GM19452 (cell line): ENCODE measurements around the gene BRD7.

Experiments used
- ATAC-seq: cut with Tn5 transposase; IDR thresholded peaks from one replicate; pipeline ENCODE4 v1.9.1; 2021; ENCODE audit not compliant: unreplicated experiment

Gene BRD7

DNA sequence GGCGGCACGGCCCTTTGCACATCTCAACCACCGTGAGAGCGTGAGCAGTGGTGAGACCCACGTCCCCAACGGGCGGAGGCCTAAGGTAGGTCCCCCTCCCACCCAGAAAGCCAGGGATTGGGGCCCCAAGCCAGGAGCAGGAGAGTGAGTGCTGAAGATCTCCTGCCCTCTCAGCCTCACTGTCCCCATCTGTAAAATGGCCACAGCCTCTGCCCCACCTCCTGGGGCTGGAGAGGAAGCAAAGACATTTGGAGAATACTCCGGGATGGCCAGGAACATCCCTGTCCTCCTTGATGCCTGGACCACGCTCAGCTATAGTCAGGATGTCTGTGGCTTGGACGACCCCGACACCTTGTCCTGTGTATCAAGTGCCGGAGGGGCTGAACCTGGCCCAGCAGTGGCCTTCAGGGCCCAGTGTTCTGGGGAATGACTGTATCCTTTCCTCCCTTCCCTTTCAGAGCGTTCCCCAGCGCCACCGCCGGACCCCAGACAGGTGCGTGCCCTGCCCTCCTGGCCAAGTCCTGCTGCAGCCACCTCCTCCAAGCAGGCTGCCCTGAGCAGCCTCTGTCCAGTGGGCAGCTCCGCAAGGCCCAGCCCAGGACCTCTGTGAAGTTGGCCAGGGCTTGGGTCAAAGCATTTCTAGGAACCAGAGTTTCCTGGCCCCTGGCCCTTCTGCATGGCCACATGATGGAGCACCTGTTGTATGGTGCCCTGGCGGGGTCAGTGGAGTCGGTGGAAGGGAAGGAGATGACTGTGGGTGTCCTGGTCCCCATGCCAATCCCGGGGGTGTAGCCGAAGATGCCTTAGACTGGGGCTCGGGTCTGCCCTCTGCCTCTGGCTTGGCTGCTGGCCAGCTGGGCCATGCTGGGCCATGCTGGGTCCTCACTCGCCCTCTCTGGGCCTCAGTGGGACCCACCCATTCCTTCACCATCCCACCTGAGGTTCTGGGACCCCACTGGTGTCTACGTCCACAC, 64.0 kb downstream of the BRD7 start:
- ATAC-seq = no peak

DNA sequence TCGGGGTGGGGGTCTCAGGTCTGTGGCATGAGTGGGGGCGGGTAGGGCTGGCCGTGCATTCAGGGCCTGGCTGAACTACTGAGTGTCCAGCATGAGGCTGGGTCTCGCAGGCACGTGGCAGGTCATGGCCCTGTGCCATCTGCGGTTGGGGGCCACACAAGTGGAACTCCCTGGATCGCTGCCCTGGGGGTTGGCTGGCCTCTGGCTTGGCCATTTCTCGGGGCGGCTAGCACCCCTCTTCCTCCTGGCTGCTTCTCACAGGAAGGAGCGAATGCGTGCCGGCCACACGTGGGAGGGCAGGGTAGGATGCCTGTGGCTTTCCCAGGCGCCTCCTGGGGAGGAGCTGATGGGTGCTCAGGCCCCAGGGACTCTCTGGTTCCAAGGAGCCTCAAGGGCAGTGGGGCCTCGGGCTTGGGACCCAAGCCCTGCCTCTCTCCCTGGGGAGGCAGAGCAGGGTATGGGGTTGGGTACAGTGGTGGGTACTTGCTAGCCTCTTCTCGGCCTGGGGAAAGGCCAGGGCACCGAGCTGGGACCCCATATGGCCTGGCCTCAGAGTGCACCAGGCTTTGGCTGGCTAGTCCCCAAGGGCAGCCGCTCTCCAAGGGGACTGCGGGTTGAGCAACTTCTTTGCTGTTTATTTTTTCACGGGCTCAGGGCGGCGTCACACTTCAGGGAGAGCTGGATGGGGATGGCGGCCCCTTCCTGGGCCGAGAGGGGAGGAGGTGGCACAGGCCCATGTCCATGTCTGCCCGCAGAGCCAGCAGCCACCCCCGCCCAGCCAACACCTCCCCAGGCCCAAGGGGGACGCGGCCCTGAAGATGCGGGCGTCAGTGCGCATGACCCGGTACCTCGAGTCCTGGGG, 65.0 kb downstream of the BRD7 start:
- ATAC-seq = no peak

DNA sequence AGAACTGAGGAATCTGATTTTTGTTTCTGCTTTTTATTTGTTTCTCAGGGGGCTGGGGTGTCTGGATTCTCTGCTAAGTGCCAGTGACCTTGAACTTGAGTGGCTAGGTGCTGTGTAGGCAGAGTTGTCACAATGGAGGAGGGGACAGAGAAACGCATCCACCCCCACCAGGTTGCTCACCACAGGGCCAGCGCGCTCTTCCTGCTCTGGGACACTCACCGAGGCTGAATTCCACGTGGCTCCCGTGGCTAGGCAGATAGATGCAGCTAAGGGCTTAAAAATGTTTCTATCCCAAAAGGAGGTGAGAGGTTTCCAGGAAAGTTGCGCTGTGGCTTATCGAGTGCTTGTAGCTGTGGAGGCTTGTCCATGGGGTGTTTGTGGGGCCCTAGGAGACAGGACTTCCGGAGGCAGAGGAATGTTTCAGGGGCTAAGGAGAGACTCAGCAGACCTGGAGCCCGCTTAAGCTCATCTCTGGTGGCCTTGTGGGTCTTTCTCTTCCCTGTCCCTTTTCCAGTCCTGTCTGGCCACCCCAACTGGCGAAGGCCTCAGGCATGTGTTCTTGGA, 65.7 kb downstream of the BRD7 start:
- ATAC-seq = no peak

DNA sequence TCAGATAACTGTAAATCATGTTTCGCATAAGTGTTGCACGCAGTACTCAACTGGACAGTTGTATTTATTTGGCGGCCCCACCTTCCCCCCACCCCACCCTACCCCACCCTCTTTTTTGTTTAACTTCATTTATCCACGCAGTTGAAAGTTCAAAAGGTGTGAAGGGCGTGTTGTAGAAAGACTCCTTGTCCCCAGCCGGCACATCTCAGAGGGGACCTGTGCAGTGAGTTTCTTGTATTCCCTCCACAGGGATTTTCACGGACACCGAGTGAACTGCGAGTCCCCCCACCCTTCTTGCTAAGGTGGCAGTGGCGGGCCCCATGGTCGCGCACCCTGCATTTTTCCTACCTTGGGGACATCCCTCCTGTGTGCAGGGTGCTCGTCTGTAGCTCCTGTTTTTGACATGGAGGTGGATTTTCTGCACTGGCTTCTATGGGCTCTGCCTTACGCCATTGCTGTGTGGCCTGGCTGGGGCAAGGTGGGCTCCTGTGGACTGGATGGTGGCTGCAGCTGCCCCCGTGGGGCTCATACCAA, 66.2 kb downstream of the BRD7 start:
- no peak for ATAC-seq

DNA sequence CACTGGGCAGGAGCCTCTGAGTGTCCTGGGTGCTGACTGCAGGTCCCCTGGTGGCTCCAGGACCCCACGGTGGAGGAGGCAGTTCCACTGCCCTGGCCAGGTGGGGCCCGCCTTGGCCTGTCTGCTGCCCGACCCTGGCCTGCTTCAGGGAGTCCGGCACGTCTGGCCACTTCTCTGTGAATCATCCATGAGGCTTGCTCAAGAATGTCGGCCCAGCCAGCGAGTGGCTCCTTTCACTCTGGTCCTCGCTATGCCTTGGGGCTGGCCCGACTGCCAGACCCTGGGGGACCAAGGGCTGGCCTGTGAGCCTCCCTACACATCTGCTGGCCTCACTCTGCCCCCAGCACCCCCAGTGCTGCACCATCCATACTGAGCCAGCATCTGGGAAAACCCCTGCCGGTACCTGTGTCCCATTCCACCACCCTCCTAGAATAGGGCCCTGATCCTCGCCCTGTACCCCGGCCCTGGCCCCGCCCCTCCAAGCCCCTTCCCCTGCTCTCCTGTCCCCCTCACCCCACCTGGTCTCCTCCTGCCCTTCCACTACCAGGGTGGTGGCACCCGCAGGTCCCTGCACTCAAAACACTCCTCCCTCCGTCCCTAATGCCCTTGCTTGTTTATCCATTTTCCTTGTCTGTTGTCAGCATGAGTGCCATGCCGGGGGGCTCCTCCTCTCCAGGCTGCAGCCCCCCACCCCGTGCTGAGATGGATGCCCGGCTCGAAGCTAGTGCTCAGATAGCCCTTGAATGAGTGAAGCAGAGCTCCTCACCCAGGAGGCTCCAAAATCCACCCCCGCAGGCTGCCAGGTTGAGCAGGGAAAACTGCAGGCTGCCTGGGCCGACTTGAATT, 66.9 kb downstream of the BRD7 start:
- no peak for ATAC-seq

DNA sequence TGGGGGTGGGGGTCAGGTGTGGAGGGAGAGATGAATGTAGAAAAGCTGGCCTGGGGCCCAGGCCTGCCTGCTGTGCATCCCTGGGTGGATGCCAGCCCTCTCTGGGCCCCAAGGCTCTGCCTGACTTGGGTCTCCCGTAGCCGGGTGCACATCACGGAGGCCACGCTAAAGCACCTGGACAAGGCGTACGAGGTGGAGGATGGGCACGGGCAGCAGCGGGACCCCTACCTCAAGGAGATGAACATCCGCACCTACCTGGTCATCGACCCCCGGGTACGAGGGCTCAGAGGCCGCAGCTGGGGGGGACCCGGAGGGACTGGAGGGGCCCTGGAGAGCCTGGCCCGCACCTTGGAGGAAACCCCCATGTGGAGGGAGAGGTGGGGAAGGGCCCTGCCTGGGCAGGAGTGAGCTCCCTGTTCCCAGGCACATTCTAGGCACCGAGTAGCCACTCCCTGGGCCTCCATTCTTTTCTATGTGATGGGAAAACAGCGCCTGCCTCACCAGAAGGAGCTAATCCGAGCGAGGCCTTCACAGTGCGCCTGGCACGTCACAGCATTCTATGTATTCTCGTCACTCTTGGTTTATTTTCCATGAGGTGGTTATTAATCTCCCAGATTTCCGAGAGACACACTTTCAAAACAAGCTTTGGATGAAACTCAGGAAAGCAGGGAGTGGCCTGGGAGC, 67.7 kb downstream of the BRD7 start:
- no peak for ATAC-seq

DNA sequence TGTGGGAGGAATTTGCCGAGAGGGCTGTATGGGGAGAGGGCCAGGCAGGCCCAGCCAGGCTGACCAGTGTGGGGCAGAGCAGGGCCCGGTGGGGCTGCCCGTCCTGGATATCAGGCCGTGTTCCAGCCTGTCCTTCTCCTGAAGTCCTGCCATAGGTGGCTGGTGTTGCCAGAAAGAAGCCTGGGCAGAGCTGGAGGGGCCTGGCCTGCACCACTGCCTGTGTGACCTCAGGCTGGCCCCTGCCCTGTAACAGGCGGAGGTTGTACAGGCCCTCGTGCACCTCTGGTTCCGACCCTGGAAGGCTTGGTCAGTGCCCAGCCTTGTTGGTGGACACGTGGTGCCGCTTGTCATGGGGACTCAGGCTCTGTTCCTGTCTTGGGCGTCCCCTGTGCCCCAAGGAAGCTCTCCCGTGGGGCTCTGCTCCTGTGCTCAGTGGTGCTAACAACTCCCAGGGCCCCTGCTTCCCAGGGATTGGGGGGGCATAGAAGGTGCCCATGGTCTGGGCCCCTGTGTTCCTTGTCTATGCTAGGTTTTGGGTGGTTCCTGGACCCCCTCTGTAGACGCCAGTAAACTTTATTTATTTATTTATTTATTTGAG, 69.2 kb downstream of the BRD7 start:
- ATAC-seq = no peak

DNA sequence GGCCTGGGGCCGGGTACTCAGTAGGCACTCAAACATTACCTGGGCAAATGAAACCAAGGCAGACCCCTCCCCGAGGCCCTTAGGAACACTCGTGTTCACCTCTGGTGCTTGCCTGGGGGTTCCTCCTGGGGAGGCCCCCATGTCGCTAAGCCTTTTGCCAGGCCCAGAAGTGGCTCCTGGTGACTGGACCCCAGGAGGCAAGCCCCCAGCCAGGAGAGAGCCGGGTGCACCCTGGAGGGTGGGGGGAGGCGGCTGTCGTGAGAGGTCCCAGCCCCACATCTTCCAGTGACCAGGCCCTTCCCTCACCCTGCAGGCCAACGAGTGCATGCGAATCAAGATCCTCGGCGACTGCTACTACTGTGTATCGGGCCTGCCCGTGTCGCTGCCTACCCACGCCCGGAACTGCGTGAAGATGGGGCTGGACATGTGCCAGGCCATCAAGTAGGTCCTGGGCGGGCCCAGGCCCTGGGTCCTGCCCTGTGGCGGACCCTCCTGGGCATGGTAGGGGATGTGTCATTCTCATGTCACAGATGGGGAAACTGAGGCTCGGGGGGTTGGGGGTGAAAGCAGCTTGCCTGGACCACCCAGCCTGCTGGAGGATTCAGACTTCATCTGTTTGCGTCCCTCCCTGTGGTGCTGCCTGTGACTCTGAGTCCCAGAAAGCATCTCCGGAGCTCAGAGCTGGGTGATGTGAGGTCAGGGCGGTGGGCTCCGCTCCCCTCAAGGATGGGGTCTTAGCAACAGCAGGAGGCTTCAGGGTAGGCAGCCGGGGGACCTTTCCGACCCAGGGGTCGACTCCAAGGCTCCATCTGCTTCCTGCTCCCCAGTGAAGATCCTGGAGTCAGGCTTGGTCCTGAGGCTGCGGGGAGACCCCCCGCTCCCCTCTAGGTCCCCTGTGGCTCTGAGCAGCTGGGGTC, 69.9 kb downstream of the BRD7 start:
- ATAC-seq = no peak

DNA sequence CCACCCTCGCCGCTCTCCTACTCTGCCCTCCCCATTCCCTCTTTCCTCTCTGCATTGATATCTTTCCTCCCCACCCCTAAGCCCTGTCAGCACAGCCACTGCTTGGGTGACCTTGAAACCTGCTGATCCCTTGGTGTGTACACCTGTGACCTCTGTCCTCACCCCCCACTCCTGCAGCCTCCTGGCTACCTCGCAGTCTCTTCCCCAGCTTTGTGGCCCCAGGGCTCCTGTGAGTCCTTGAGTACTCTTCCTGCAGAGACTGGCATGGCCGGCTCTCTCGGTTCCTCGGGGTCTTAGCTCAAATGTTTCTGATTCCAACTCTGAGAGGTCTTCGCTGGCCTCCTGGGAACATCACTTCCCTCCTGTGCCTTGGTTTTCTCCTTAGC, 70.7 kb downstream of the BRD7 start:
- no peak for ATAC-seq

DNA sequence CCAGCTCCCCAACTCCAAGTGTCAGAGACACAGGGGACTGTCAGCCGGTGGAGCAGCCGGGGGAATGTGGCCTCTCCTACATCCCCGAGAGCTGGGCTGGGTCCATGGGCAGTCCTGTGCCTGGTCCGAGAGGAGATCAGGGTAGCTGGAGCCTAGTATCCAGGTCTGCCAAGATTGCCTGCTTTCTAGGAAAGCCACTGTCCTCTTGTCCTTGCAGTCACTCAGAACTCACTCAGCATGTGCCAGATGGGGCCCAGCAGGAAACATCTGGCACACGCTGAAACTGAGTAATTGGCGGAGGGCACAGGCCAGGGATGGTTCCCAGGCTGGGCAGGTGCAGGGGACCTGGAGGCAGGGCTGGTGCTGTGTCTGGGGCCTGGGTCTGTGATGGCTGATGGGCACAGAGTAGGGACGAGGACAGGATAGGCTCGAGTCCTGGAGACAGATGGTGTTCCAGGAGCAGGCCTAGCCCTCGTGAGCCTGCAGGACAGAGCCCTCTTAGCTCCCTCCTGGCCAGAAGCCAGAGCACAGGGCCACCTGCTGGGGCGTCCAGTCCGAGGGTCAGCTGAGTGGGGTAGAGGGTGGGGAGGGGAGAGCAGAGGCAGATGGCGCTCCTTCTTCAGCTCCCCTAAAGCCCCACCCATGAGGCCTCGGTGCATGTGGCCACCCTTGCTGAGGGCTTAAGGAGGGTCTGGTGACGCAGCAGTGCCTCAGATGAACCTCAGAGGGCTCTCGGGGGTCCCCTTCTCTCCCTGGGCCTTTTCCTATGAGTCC, 71.3 kb downstream of the BRD7 start:
- ATAC-seq = no peak

DNA sequence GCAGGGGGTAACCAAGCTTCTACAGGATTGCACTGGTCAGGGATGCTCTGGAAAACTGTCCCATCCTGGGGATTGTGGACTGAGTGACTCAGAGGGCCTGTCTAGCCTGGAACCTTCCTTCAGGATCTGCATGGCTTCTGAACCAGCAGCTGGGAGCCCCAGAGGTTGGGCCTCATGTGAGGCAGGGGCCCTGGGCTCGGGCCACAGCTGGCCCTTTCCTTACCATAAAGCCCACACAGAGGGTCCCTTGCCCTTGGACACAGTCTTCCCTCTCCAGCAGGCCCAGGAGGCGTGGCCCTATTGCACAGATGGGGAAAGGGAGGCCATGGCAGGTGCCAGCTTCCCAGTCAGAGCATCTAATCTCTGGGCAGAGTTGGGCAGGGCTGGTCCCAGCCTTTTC, 72.0 kb downstream of the BRD7 start:
- no peak for ATAC-seq

DNA sequence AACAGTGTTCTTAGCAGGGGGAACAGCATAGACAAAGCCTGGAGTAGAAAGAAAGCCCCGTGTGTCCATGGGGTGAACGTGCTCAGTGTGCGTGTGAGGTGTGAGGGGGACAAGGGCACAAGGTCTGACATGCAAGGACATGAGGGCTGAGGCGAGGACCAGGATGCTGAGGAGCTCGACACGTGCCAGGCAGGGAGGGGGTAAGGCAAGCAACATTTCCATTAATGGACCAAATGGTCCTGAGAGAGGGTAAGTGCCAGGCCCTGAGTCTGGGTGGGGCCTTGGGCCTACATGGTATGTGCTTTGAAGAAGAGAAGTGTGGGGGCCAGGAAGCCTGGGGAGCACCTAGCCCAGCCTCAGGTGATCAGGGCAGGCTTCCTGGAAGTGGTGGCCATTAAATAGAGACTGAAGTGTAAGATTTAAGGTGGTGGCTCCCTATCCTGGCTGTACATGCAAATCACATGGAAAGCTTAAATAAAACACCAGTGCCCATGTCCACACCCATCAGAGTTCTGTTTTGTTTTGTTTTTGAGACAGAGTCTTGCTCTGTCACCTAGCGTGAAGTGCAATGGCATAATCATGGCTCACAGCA, 73.2 kb downstream of the BRD7 start:
- ATAC-seq = no peak

DNA sequence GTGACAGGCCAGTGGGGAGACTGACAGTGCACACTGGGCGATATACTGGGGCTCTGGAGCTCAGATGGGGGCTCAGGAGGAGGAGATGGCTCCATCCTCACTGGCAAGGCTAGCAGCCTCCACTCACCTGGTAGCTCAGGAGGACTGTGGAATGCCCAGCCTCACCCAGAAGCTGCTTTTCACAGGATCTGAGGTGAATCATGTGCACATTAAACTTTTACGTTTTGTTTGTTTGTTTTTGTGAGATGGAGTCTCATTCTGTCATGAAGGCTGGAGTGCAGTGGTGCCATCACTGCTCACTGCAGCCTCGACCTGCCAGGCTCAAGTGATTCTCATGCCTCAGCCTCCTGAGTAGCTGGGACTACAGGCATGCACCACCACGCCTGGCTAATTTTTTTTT, 73.8 kb downstream of the BRD7 start:
- no peak for ATAC-seq

DNA sequence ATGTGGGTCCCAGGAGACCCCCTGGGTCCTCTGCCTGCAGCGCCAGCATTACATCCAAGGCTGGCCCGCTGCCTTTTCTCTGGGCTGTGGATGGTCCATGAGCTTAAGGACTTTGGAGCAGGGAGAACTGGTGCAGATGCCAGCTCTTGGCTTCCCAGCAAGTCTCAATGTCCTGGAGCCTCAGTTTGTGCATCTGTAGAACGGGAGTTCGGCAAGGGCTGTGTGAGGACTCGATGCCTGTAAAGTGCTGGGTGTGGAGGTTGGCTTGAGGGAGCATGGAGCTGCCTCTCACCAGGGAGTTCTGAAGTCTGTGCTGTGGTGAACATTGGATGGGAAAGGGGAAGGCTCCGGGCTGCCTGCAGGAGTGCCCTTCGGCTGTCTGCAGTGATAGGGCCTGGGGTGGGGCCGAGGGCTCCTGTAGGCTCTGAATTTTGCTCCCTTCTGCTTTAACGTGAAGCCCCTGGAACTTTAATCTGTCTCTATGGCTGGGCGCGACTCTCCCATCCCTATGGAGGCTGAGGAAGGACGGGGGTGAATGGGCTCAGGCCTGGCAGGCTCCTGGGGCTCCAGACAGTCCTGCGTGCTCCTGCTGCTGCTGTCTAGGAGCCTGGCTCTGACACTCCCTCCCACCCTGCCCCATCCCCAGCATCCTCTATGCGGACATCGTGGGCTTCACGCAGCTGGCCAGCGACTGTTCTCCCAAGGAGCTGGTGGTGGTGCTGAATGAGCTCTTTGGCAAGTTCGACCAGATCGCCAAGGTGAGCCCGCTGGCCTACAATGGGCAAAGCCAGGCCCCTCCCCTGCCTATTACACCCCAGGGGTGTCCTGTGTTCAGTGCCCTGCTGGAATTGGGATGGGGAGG, 74.6 kb downstream of the BRD7 start:
- no peak for ATAC-seq

DNA sequence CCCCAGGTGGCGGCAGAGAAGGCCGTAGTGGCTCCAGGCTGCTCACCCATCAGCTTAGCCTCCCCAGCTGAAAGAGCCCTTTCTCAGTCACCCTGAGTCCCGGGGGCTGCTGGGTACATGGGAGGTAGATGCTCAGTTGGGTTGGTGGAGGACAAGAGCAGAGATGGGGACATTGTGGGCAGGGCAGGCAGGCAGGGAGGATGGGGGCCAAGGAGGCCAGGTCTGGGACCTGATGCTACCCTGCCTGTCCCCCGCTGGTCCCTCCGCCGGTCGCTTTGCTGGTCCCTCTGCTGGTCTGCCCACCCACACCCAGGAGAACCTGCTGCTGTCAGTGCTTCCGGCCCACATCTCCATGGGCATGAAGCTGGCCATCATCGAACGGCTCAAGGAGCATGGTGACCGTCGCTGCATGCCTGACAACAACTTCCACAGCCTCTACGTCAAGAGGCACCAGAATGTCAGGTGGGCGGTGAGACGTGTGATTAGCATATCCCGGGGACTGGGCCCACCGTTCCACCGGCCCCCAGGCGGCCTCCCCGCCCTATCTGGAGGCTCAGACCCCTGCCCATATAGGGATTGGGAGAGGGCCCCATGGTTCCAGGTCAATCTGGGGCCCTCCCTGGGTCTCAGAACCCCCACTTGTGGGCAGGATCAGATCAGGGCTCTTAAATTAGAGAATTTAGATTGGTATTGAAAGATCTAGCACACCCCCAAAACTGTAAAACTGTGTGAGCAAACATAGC, 75.6 kb downstream of the BRD7 start:
- no peak for ATAC-seq

DNA sequence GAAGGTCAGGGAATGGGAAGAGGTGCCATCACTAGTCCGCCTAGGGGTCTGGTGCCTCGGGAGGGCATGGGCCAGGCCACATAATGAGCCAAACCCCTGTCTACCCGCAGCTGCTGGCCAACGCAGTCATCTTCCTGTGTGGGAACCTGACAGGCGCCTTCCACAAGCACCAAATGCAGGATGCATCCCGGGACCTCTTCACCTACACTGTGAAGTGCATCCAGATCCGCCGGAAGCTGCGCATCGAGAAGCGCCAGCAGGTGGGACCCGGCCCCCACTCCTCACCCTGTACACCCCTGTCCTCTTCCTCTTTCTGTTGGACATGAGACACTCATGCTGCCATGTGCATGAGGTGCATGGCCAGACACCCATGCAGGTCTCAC, 76.2 kb downstream of the BRD7 start:
- no peak for ATAC-seq
